Ovary (tissue), 3 donors: ENCODE results near the gene RMND5A.

Source experiments
- CTCF ChIP-seq, 3 donors: fragments of 450-650 bp in 2 of 3; fragments of 200-600 bp in 1 of 3; IDR thresholded peaks; one replicate each; pipeline versions ENCODE4 v1.5.1 to v1.8.0; 2016 to 2022; ENCODE audit warnings: antibody characterized with exemption in 3 of 3, mild to moderate bottlenecking in 1 of 3
- POLR2A ChIP-seq: fragments of 450-650 bp; IDR thresholded peaks from one replicate; pipeline ENCODE4 v1.6.1; 2017; ENCODE audit warnings: antibody characterized with exemption, mild to moderate bottlenecking, moderate library complexity
- donor health status: DM: no; HTN: no; CAD: no.

GRCh38 chr2:86760371-86760770 is 40.3 kb downstream of the RMND5A start:
- TF ChIP-seq POLR2A (no peak), CTCF (IDR thresholded peaks at IDR 0.05) (no peak)
